ENCODE results near the gene TEX19. TPM values are rescaled to one million over a fixed set of nuclear protein-coding genes. Genes with fewer than 3 reads are reported as not detected.

TEX19 gene
- total and polyA plus RNA-seq, 9 of the 15 experiments (the other 6 are each of a cell fraction or from before 2014, with no cell fraction given): 0.10 to 4.9 (median 1.9) TPM

GRCh38 chr17:82310877-82311276 lies 48.2 kb upstream of the TEX19 start (continued):
- TF ChIP-seq PBX2 (CRISPR knock-in tag; IDR thresholded peaks at IDR 0.05; ENCODE audit: low read depth) (no peak), PBX2 (tag; conservative IDR thresholded peaks at IDR 0.05; ENCODE audit: low read depth) (no peak), PURB (CRISPR knock-in tag; IDR thresholded peaks at IDR 0.05; ENCODE audit: low read depth) (no peak), DPF2 (IDR thresholded peaks at IDR 0.05) (no peak)

GRCh38 chr17:82311971-82312370 lies 47.1 kb upstream of the TEX19 start:
- Histone ChIP-seq H3K27ac (ENCODE audit: extremely low read depth, low read depth, low read length) (no peak overlapping the region), H3K4me2 (ENCODE audit: insufficient read depth, low read length) (no peak overlapping the region), H2AFZ (ENCODE audit: low read depth, low read length) (no peak overlapping the region), H3K36me3 (ENCODE audit: control insufficient read depth, insufficient read depth, low read length) (no peaks in the 10 kb centered on the region), H3K9me1 (ENCODE audit: control insufficient read depth, insufficient read depth, low read length) (no peaks in the 10 kb centered on the region), H3K9me3 (replicated peaks; ENCODE audit: control insufficient read depth, insufficient read depth, low read depth, low read length) (no peaks in the 10 kb centered on the region), H3K4me3 (no peak overlapping the region), H3K27me3 (ENCODE audit: control insufficient read depth in 2 of 2, insufficient read depth in 2 of 2, low read length in 2 of 2) (no peaks in the 10 kb centered on the region), H3K4me1 (replicated peaks in 1 of 2; ENCODE audit: control insufficient read depth in 2 of 2, insufficient read depth in 2 of 2, low read length in 2 of 2) (peaks cover 9 to 58% of the 10 kb centered on the region in 2 experiments; a peak in 4 of 5 replicates), H3K79me2 (ENCODE audit: control insufficient read depth, insufficient read depth, low read length) (no peaks in the 10 kb centered on the region), H4K20me1 (replicated peaks; ENCODE audit: control insufficient read depth, insufficient read depth, low read length) (no peaks in the 10 kb centered on the region), H3K9ac (ENCODE audit: insufficient read depth in 1 of 2, low read depth in 2 of 2, low read length in 2 of 2) (no peak overlapping the region)
- DNase-seq (ENCODE audit: extremely low read depth in 1 of 4, low spot score in 3 of 4) (no peak), FAIRE-seq (no peak), ATAC-seq (no peak)
- WGBS (ENCODE audit: insufficient coverage, low coverage, missing lambda C conversion rate): 67% methylated on average over 13 of the region's 13 CpGs
- intact Hi-C loops (cut with micrococcal nuclease): no loop called here
- in situ Hi-C loops (cut with MboI): no loop called here
- no TSS peak for BruUV-seq (replicated peaks)
- ChIA-PET CTCF (ENCODE audit: low intra/inter-chr PET ratio) (no interaction called here), POLR2A (interaction anchor here (0.7 kb wide), 1 partner anchor 15 kb away, joined by 3 read pairs; no protein-coding TSS in a partner anchor)
- TF ChIP-seq HLTF (IDR thresholded peaks at IDR 0.05) (no peak), STAG1 (CRISPR knock-in tag; IDR thresholded peaks at IDR 0.05; ENCODE audit: borderline replicate concordance) (no peak), GTF2F1 (IDR thresholded peaks at IDR 0.05; ENCODE audit: low read depth, low read length) (no peak), ILK (tag; IDR thresholded peaks at IDR 0.05; ENCODE audit: borderline replicate concordance, low read depth) (no peak), CSDE1 (IDR thresholded peaks at IDR 0.05) (no peak)
